Lower leg skin (tissue), 3 donors: Measurements from ENCODE around the gene TMEM117.

Experiments used
- CTCF ChIP-seq, 3 donors: fragments of 450-650 bp; IDR thresholded peaks; one replicate each; pipeline ENCODE4 v1.5.1; 2016; ENCODE audit warnings: antibody characterized with exemption in 3 of 3, mild to moderate bottlenecking in 3 of 3, moderate library complexity in 2 of 3
- POLR2A ChIP-seq, 2 donors: fragments of 450-650 bp; IDR thresholded peaks; one replicate each; pipeline ENCODE4 v1.6.1; 2016 to 2017; ENCODE audit warnings: antibody characterized with exemption in 2 of 2, mild to moderate bottlenecking in 1 of 2, moderate library complexity in 1 of 2

- TF ChIP-seq CTCF (IDR thresholded peaks at IDR 0.05) (no peak), POLR2A (IDR thresholded peaks at IDR 0.05) (no peak)
Observed at GRCh38 chr12:44384136-44384535, 548.3 kb downstream of the TMEM117 start.
